Motor neuron (in vitro differentiated cells): ENCODE data around the gene ALG12. TPM values are rescaled to one million over a fixed set of nuclear protein-coding genes. Genes with fewer than 3 reads are reported as not detected.

ENCODE experiments used
- ATAC-seq, 8 experiments: fragments of 200-7000 bp; cut with Tn5 transposase; replicated peaks in 6 of 8; 2 replicates each; pipeline ENCODE4 v1.8.0; 2021; ENCODE audit warnings: mild to moderate bottlenecking in 8 of 8, moderate library complexity in 8 of 8
- H3K27ac ChIP-seq, 2 donors: fragments of 250-450 bp; sonication (Bioruptor Pico); 2 replicates each; pipeline ENCODE4 v1.9.0; 2021; ENCODE audit warnings: antibody characterized with exemption in 2 of 2, mild to moderate bottlenecking in 2 of 2, moderate library complexity in 1 of 2
- H3K4me1 ChIP-seq, 2 donors: fragments of 250-450 bp; sonication (Bioruptor Pico); replicated peaks in 1 of 2; 2 replicates each; pipeline ENCODE4 v1.6.1; 2021; ENCODE audit warnings: antibody characterized with exemption in 2 of 2, mild to moderate bottlenecking in 2 of 2, moderate library complexity in 1 of 2
- H3K4me3 ChIP-seq, 5 donors: fragments of 250-450 bp; sonication (Bioruptor Pico); 2 replicates each; pipeline ENCODE4 v1.9.0; 2021; ENCODE audit warnings: antibody characterized with exemption in 5 of 5, mild to moderate bottlenecking in 5 of 5, moderate library complexity in 4 of 5
- WGBS, 10 experiments: fragments of 450-650 bp; shearing (Covaris generic); methylation state at CpG; one replicate each; pipeline ENCODE4 v1.0.0; 2022; 5-methylcytosine and 5-hydroxymethylcytosine counted together
- in situ Hi-C, 9 experiments: fragments of 400-800 bp; cut with MboI; loops; one replicate each; pipeline ENCODE4 v1.15.0; 2021; ENCODE audit warnings: low sequenced_read_pairs in 9 of 9, low pct_unique_long_range_greater_than_20kb in 2 of 9; ENCODE audit not compliant: unreplicated experiment in 9 of 9
- total RNA-seq, 8 experiments: library from RNA; unstranded; fragments of 300-600 nt; gene quantifications; 2 replicates each; pipeline versions ENCODE4 v1.2.3 to v1.2.4, GENCODE V29; 2022

Gene ALG12
- total RNA-seq, 8 experiments from 2014 or later = 4.8 to 13.1 (median 9.7) TPM

GRCh38 chr22:49866134-49866533 is 52.1 kb downstream of the ALG12 start:
- H3K4me1 ChIP-seq = no peaks in the 10 kb centered on the region
- in situ Hi-C loops = no loop called here
- WGBS, 10 experiments = 24 to 73% (median 45%) methylated on average over 2 of the region's 2 CpGs
- no peak for ATAC-seq
- H3K4me3 ChIP-seq = no peak overlapping the region
- H3K27ac ChIP-seq = no peak overlapping the region

GRCh38 chr22:49865156-49865555 is 53.1 kb downstream of the ALG12 start:
- in situ Hi-C loops = no loop called here
- ATAC-seq = no peak

GRCh38 chr22:49863931-49864330 is 54.3 kb downstream of the ALG12 start:
- ATAC-seq = no peak
- no peak overlapping the region for H3K4me3 ChIP-seq
- WGBS, 10 experiments = 76 to 100% (median 95%) methylated on average over 1 to 6 of the region's 7 CpGs; no CpG with 5 or more reads in 3 of the 10 experiments
- in situ Hi-C loops = no loop called here
- no peaks in the 10 kb centered on the region for H3K4me1 ChIP-seq
- no peak overlapping the region for H3K27ac ChIP-seq

More at GRCh38 chr22:49865156-49865555, 53.1 kb downstream of the ALG12 start:
- Histone ChIP-seq H3K27ac (no peak overlapping the region), H3K4me1 (no peaks in the 10 kb centered on the region), H3K4me3 (no peak overlapping the region)
- 85 to 100% (median 95%) methylated on average over 3 to 16 of the region's 17 CpGs; no CpG with 5 or more reads in 2 of the 10 experiments for WGBS, 10 experiments

GRCh38 chr22:49862496-49862776 is 55.8 kb downstream of the ALG12 start:
- H3K4me1 ChIP-seq = no peaks in the 10 kb centered on the region
- WGBS, 10 experiments = 91 to 100% (median 99%) methylated on average over 3 to 5 of the region's 5 CpGs; no CpG with 5 or more reads in 4 of the 10 experiments
- ATAC-seq = no peak
- no peak overlapping the region for H3K27ac ChIP-seq
- in situ Hi-C loops = no loop called here
- H3K4me3 ChIP-seq = no peak overlapping the region

- Histone ChIP-seq H3K4me3 (no peak overlapping the region), H3K4me1 (no peaks in the 10 kb centered on the region), H3K27ac (no peak overlapping the region)
- in situ Hi-C loops = no loop called here
- WGBS, 10 experiments = 89 to 100% (median 93%) methylated on average over 2 to 28 of the region's 29 CpGs; no CpG with 5 or more reads in 1 of the 10 experiments
- ATAC-seq = no peak
Observed at GRCh38 chr22:49861642-49862495, 56.4 kb downstream of the ALG12 start.

GRCh38 chr22:49858827-49859226 is 59.4 kb downstream of the ALG12 start:
- WGBS, 10 experiments = 68 to 90% (median 87%) methylated on average over 2 to 7 of the region's 14 CpGs; no CpG with 5 or more reads in 4 of the 10 experiments
- H3K4me3 ChIP-seq = no peak overlapping the region
- ATAC-seq = no peak
- in situ Hi-C loops = no loop called here
- no peak overlapping the region for H3K27ac ChIP-seq
- H3K4me1 ChIP-seq = peaks cover 10 to 15% of the 10 kb centered on the region in 2 donors

GRCh38 chr22:49856766-49857618 is 61.2 kb downstream of the ALG12 start:
- in situ Hi-C loops = no loop called here
- 80 to 100% (median 99%) methylated on average over 1 to 7 of the region's 31 CpGs; no CpG with 5 or more reads in 6 of the 10 experiments for WGBS, 10 experiments
- ATAC-seq = no peak
- no peak overlapping the region for H3K4me3 ChIP-seq
- H3K27ac ChIP-seq = no peak overlapping the region
- H3K4me1 ChIP-seq = peaks cover 13 to 15% of the 10 kb centered on the region in 2 donors

- no peak for ATAC-seq
- 80 to 100% (median 91%) methylated on average over 1 to 4 of the region's 23 CpGs; no CpG with 5 or more reads in 6 of the 10 experiments for WGBS, 10 experiments
- no peak overlapping the region for H3K4me3 ChIP-seq
- no peak overlapping the region for H3K27ac ChIP-seq
- peaks cover 13 to 15% of the 10 kb centered on the region in 2 donors for H3K4me1 ChIP-seq
- in situ Hi-C loops = no loop called here
Observed at GRCh38 chr22:49856343-49856742, 61.9 kb downstream of the ALG12 start.

- WGBS, 10 experiments = 17 to 60% (median 38%) methylated on average over 1 to 9 of the region's 9 CpGs; no CpG with 5 or more reads in 2 of the 10 experiments
- peak overlapping the region; percentile 58 to 92 (median 72) for H3K4me3 ChIP-seq
- peaks cover 13 to 15% of the 10 kb centered on the region in 2 donors for H3K4me1 ChIP-seq
- no peak for ATAC-seq
- H3K27ac ChIP-seq = no peak overlapping the region
- in situ Hi-C loops = no loop called here
Observed at GRCh38 chr22:49855251-49855911, 62.9 kb downstream of the ALG12 start.

- 0 to 9% (median 0%) methylated on average over 1 to 17 of the region's 101 CpGs; no CpG with 5 or more reads in 2 of the 10 experiments for WGBS, 10 experiments
- in situ Hi-C loops = no loop called here
- Histone ChIP-seq H3K27ac (peak overlapping the region; percentile 74 to 84), H3K4me1 (peaks cover 16% of the 10 kb centered on the region in 2 donors), H3K4me3 (peak overlapping the region; percentile 58 to 92 (median 72))
- peak in 5 of 8 experiments; percentile 18 to 37 (median 24) for ATAC-seq
Observed at GRCh38 chr22:49853981-49854831, 64.0 kb downstream of the ALG12 start.

- Histone ChIP-seq H3K4me1 (peaks cover 19 to 22% of the 10 kb centered on the region in 2 donors), H3K4me3 (peak within 1 kb of the TSS; percentile 58 to 92 (median 72)), H3K27ac (peak within 1 kb of the TSS; percentile 74 to 84)
- WGBS, 10 experiments = 0 to 1% (median 0%) methylated on average over 1 to 21 of the region's 127 CpGs; no CpG with 5 or more reads in 7 of the 10 experiments
- peak; percentile 69 to 86 (median 82) for ATAC-seq
- in situ Hi-C loops = no loop called here
Observed at GRCh38 chr22:49852898-49853894, 65.0 kb downstream of the ALG12 start, which contains the start of gene ZBED4. Gene ZBED4, plus strand, starts transcription at chr22:49853844. Its CDS starts 29,819 bp downstream, at chr22:49883663.
